ENCODE measurements around the gene LRP8.

- TF ChIP-seq, protein P1, sequence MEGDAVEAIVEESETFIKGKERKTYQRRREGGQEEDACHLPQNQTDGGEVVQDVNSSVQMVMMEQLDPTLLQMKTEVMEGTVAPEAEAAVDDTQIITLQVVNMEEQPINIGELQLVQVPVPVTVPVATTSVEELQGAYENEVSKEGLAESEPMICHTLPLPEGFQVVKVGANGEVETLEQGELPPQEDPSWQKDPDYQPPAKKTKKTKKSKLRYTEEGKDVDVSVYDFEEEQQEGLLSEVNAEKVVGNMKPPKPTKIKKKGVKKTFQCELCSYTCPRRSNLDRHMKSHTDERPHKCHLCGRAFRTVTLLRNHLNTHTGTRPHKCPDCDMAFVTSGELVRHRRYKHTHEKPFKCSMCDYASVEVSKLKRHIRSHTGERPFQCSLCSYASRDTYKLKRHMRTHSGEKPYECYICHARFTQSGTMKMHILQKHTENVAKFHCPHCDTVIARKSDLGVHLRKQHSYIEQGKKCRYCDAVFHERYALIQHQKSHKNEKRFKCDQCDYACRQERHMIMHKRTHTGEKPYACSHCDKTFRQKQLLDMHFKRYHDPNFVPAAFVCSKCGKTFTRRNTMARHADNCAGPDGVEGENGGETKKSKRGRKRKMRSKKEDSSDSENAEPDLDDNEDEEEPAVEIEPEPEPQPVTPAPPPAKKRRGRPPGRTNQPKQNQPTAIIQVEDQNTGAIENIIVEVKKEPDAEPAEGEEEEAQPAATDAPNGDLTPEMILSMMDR (IDR thresholded peaks at IDR 0.05), result no peak
- TF ChIP-seq POLR2A (IDR thresholded peaks at IDR 0.05), result no peak
These were observed 24.7 kb upstream of the LRP8 start for GRCh38 chr1:53352561-53352960.
